ENCODE data around the gene RAD51B.

- TF ChIP-seq CTCF (IDR thresholded peaks at IDR 0.05; ENCODE audit: insufficient read depth, low read length): no peak
- no peak for TF ChIP-seq POLR2AphosphoS5 (IDR thresholded peaks at IDR 0.05; ENCODE audit: low read depth)
These were observed 707.8 kb downstream of the RAD51B start for GRCh38 chr14:68527329-68527851.

Data from HL-60 (cell line).